Heart left ventricle (tissue), 16 donors: ENCODE data around the gene GRIK1. TPM values are rescaled to one million over a fixed set of nuclear protein-coding genes. Genes with fewer than 3 reads are reported as not detected.
"Not testable (repeated sequence)": the region's sequence is repeated elsewhere in the genome, so short reads cannot be mapped to it uniquely, and the experiment has no call there.

Source experiments
- ATAC-seq, 4 donors: fragments of 200-7000 bp; cut with Tn5 transposase; one replicate each; pipeline ENCODE4 v1.9.1; 2020 to 2022; ENCODE audit warnings: moderate library complexity in 4 of 4, mild to moderate bottlenecking in 3 of 4, moderate number of reproducible peaks in 1 of 4
- DNase-seq, 5 donors: peaks; one replicate each; pipeline ENCODE4 v3.0.0-alpha.2; 2020
- H3K27ac ChIP-seq, 12 donors: fragments of 200-600 bp; sonication (generic) in 4 of 12; one replicate each; pipeline versions ENCODE4 v1.5.0 to v1.8.0; 2016 to 2022; ENCODE audit warnings: mild to moderate bottlenecking in 2 of 12
- H3K27me3 ChIP-seq, 9 donors: fragments of 200-600 bp; sonication (generic) in 2 of 9; one replicate each; pipeline versions ENCODE4 v1.5.1 to v1.8.0; 2016 to 2022; ENCODE audit warnings: mild to moderate bottlenecking in 3 of 9
- H3K36me3 ChIP-seq, 9 donors: fragments of 200-600 bp; sonication (generic) in 2 of 9; one replicate each; pipeline versions ENCODE4 v1.5.0 to v1.8.0; 2018 to 2022; ENCODE audit warnings: mild to moderate bottlenecking in 2 of 9
- H3K4me1 ChIP-seq, 12 donors: fragments of 200-600 bp; sonication (generic) in 4 of 12; one replicate each; pipeline versions ENCODE4 v1.5.0 to v1.8.0; 2016 to 2022; ENCODE audit warnings: mild to moderate bottlenecking in 3 of 12
- H3K4me3 ChIP-seq, 12 donors: fragments of 200-600 bp; sonication (generic) in 4 of 12; one replicate each; pipeline versions ENCODE4 v1.5.0 to v1.8.0; 2017 to 2022; ENCODE audit warnings: mild to moderate bottlenecking in 9 of 12, moderate library complexity in 4 of 12
- H3K9me3 ChIP-seq, 12 donors: fragments of 200-600 bp; sonication (generic) in 4 of 12; one replicate each; pipeline versions ENCODE4 v1.5.0 to v1.8.0; 2016 to 2022; ENCODE audit warnings: mild to moderate bottlenecking in 1 of 12
- CTCF ChIP-seq, 12 donors: fragments of 200-600 bp; sonication (generic) in 4 of 12; IDR thresholded peaks; one replicate each; pipeline versions ENCODE4 v1.5.0 to v1.8.0; 2018 to 2022; ENCODE audit warnings: antibody characterized with exemption in 12 of 12, mild to moderate bottlenecking in 5 of 12
- POLR2A ChIP-seq, 2 donors: fragments of 450-650 bp; IDR thresholded peaks; one replicate each; pipeline ENCODE4 v1.6.1; 2017; ENCODE audit warnings: antibody characterized with exemption in 2 of 2, mild to moderate bottlenecking in 2 of 2, moderate library complexity in 2 of 2
- WGBS, 4 donors: extraction: QIAGEN DNeasy Blood & Tissue Kit in 2 of 4; methylation state at CpG; one replicate each; pipeline versions ENCODE4 v1.1.5 to v1.1.7; 2013 to 2018; 5-methylcytosine and 5-hydroxymethylcytosine counted together
- intact Hi-C, 10 donors: fragments of 100-400 bp; cut with DNase I; formaldehyde crosslinking; loops; one replicate each; pipeline versions ENCODE4 v1.11.1 to v1.14.2; 2022
- polyA plus RNA-seq, 2 donors: library from polyadenylated mRNA; stranded (reverse); fragments of 200-250 nt; gene quantifications; one replicate each; pipeline ENCODE4 v1.2.3, GENCODE V29; 2013
- total RNA-seq, 9 donors: library from RNA; depleted of rRNA in 2 of 9; stranded (reverse); fragments of >200 nt in 2 of 9; fragmentation: NEBNext Ultra II Directional in 3 of 9; extraction: Animal tissue kit (Norgen Biotek cat#: 25700) in 3 of 9; gene quantifications; one replicate each; pipeline versions ENCODE4 v1.1.0 to v1.2.4, GENCODE V29; 2016 to 2023
- donor health status: ischemic (EF 13 %, LVEDD 7.1; RV severe dilation, severe dysfunction).
- donor health status: healthy with polysubstance abuse.
- donor health status: DM: no; HTN: yes; CAD: no.
- donor health status: DM: no; HTN: no; CAD: no.
- donor health status: ischemic (EF 25% LVEDD 6.9; RV normal size, moderate dysfunction).
- donor health status: ischemic (EF 25% LVEDD 5.7; RV mildly dilated, moderate dysfunction).
- donor health status: healthy.
- donor health status: DM: yes; HTN: yes; CAD: no.
- donor health status: ischemic (EF 35%, LVEDD 5.7; RV mildly dilated, moderate dysfunction).
- donor health status: nonischemic (EF 11% LVEDD 7.7; RV severe dilation, severe dysfunction).
- donor health status: DM: yes; HTN: yes; CAD: no.
- donor health status: PGD.
- donor health status: ischemic (EF 29% LVEDD 5.4; RV normal size, mild dysfunction).
- donor health status: nonischemic (EF 23%, LVEDD 6.1; RV moderate dilation, normal function).

GRIK1 gene
- total and polyA plus RNA-seq, 11 donors = 0.12 TPM; not detected in 10

- H3K4me3 ChIP-seq = no peak overlapping the region
- TF ChIP-seq POLR2A (IDR thresholded peaks at IDR 0.05) (no peak), CTCF (IDR thresholded peaks at IDR 0.05) (no peak)
- ATAC-seq = no peak
Observed at GRCh38 chr21:29975776-29976175, 36.0 kb upstream of the GRIK1 start.

DNA sequence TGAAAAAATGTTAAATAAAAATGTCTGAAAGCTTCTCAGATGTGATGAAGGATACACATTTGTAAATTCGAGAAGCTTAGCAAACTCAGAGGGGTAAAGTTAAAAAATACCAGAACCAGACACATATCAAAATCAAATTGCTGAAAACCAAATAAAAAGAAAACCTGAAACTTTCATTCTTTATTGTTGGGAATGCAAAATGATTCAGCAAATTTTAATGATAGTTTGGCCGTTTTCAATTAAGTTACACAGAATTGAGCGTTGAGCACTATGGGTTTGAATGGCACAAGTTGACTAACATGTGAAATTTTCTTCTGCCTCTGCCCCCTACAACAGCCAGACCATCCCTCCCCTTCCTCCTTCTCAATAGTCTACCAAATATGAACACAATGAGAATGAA lies 33.5 kb upstream of the GRIK1 start:
- H3K9me3 ChIP-seq = no peaks in the 10 kb centered on the region
- no peak overlapping the region for H3K27ac ChIP-seq
- no peaks in the 10 kb centered on the region for H3K4me1 ChIP-seq
- TF ChIP-seq CTCF (IDR thresholded peaks at IDR 0.05) = no peak
- no peak for TF ChIP-seq POLR2A (IDR thresholded peaks at IDR 0.05)
- H3K27me3 ChIP-seq = no peaks in the 10 kb centered on the region
- intact Hi-C loops = no loop called here
- ATAC-seq (no peak), DNase-seq (no peak)
- WGBS, 4 donors = 84 to 89% (median 86%) methylated on average over 3 of the region's 3 CpGs
- no peak overlapping the region for H3K4me3 ChIP-seq
- H3K36me3 ChIP-seq = no peaks in the 10 kb centered on the region

More at GRCh38 chr21:29975776-29976175, 36.0 kb upstream of the GRIK1 start:
- Histone ChIP-seq H3K27me3 (no peaks in the 10 kb centered on the region), H3K4me1 (no peaks in the 10 kb centered on the region), H3K36me3 (no peaks in the 10 kb centered on the region), H3K27ac (no peak overlapping the region), H3K9me3 (no peaks in the 10 kb centered on the region)
- intact Hi-C loops = no loop called here
- 88 to 92% (median 90%) methylated on average over 3 of the region's 3 CpGs for WGBS, 4 donors
- no peak for DNase-seq

DNA sequence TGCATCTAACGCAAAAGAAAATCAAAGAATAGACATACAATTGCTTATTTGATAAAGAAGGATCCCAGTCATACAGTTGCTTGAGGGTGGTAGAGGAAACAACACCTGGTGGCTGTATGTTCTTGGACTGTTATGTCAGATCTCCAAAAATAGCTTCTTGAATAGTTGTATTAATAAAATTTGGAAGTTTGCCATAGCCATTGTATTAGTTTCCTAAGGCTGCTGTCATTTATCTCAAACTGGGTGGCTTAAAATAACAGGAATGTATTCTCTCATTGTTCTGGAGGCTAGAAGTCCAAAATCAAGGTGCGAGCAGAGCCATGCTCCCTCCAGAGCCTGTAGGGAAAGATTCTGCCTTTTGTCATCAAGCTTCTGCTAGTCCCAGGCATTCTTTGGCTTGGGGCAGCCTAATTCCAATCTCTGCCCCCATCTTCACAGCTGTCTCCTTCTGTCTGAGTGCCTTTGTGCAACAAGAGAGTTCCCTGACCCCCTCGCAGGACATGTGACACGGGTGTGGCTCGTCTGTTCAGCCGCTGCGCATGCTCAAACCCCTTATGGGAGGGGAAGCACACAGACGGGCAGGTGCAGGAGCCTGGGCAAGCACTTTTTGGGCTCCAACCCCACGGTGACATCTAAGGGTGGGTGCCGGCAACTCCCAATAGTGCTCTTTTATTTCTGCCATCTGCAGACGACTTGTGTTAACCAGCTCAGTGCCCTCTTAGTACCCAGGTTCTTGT lies 21.7 kb upstream of the GRIK1 start:
- H3K36me3 ChIP-seq = no peaks in the 10 kb centered on the region

GRCh38 chr21:29958551-29958950 lies 18.8 kb upstream of the GRIK1 start:
- H3K36me3 ChIP-seq = no peaks in the 10 kb centered on the region
- H3K9me3 ChIP-seq = no peaks in the 10 kb centered on the region
- intact Hi-C loops = no loop called here
- H3K27ac ChIP-seq = no peak overlapping the region
- H3K27me3 ChIP-seq = no peaks in the 10 kb centered on the region
- DNase-seq (no peak), ATAC-seq (peak in 1 of 4 donors; percentile 24)
- no peak overlapping the region for H3K4me3 ChIP-seq
- peaks cover 0 to 8% (median 0%) of the 10 kb centered on the region in 12 donors for H3K4me1 ChIP-seq
- no peak for TF ChIP-seq POLR2A (IDR thresholded peaks at IDR 0.05)
- no peak for TF ChIP-seq CTCF (IDR thresholded peaks at IDR 0.05)

More for the DNA sequence above, 21.7 kb upstream of the GRIK1 start:
- peak in 1 of 5 donors; percentile 34 for DNase-seq
- Histone ChIP-seq H3K4me3 (no peak overlapping the region), H3K4me1 (peaks cover 0 to 8% (median 0%) of the 10 kb centered on the region in 12 donors), H3K27ac (no peak overlapping the region), H3K27me3 (no peaks in the 10 kb centered on the region), H3K9me3 (no peaks in the 10 kb centered on the region)
- WGBS, 4 donors = 50 to 63% (median 56%) methylated on average over 10 to 11 of the region's 11 CpGs
- ATAC-seq = peak; percentile 42 to 82 (median 78)
- TF ChIP-seq CTCF (IDR thresholded peaks at IDR 0.05) (no peak), POLR2A (IDR thresholded peaks at IDR 0.05) (no peak)
- intact Hi-C loops = no loop called here

GRCh38 chr21:29958035-29958434 lies 18.2 kb upstream of the GRIK1 start:
- H3K4me3 ChIP-seq, H3K36me3 ChIP-seq, H3K27me3 ChIP-seq, H3K27ac ChIP-seq, ATAC-seq, intact Hi-C loops, H3K9me3 ChIP-seq, H3K4me1 ChIP-seq, DNase-seq: not testable (repeated sequence)
- 54 to 84% (median 72%) methylated on average over 2 of the region's 2 CpGs for WGBS, 4 donors
